ENCODE data around the gene LPAR1. TPM values are rescaled to one million over a fixed set of nuclear protein-coding genes. Genes with fewer than 3 reads are reported as not detected.
"Not testable (repeated sequence)": the region's sequence is repeated elsewhere in the genome, so short reads cannot be mapped to it uniquely, and the experiment has no call there.

The LPAR1 gene
- polyA plus RNA-seq, 1 experiment, result 581 TPM

GRCh38 chr9:111052791-111053190, 14.5 kb upstream of the LPAR1 start:
- ChIA-PET CTCF (no interaction called here), POLR2A (no interaction called here)
- no peaks in the 10 kb centered on the region for H3K27me3 ChIP-seq (ENCODE audit: control insufficient read depth, insufficient read depth, low read length)
- H3K4me3 ChIP-seq (ENCODE audit: low read depth, low read length), result no peak overlapping the region
- no peak for TF ChIP-seq CTCF (IDR thresholded peaks at IDR 0.05; ENCODE audit: low read depth, low read length)
- DNase-seq (ENCODE audit: low read depth, low spot score), result no peak
- no peak overlapping the region for H3K27ac ChIP-seq (ENCODE audit: low read depth, low read length)
- no peaks in the 10 kb centered on the region for H3K9me3 ChIP-seq (ENCODE audit: control insufficient read depth, insufficient read depth, low read length)

- TF ChIP-seq CTCF (IDR thresholded peaks at IDR 0.05; ENCODE audit: low read depth, low read length), result no peak
- H3K27me3 ChIP-seq (ENCODE audit: control insufficient read depth, insufficient read depth, low read length), result no peaks in the 10 kb centered on the region
- H3K4me3 ChIP-seq (ENCODE audit: low read depth, low read length), result no peak overlapping the region
- ChIA-PET CTCF (interaction anchor here (0.6 kb wide), 1 partner anchor 216 kb away, joined by 3 read pairs; no protein-coding TSS in a partner anchor), POLR2A (no interaction called here)
- H3K27ac ChIP-seq (ENCODE audit: low read depth, low read length), result no peak overlapping the region
- no peak for DNase-seq (ENCODE audit: low read depth, low spot score)
- H3K9me3 ChIP-seq (ENCODE audit: control insufficient read depth, insufficient read depth, low read length), result no peaks in the 10 kb centered on the region
These were observed 13.1 kb upstream of the LPAR1 start for GRCh38 chr9:111051400-111051799.

- POLR2A ChIA-PET, result interaction anchor here (0.6 to 0.9 kb wide), 2 partner anchors 12 to 15 kb away, joined by 3 read pairs; partner anchors contain the start of gene LPAR1
- CTCF ChIA-PET, result no interaction called here
- no peak for TF ChIP-seq CTCF (IDR thresholded peaks at IDR 0.05; ENCODE audit: low read depth, low read length)
- no peak for DNase-seq (ENCODE audit: low read depth, low spot score)
- Histone ChIP-seq H3K27ac (ENCODE audit: low read depth, low read length) (no peak overlapping the region), H3K9me3 (ENCODE audit: control insufficient read depth, insufficient read depth, low read length) (no peaks in the 10 kb centered on the region), H3K4me3 (ENCODE audit: low read depth, low read length) (no peak overlapping the region), H3K27me3 (ENCODE audit: control insufficient read depth, insufficient read depth, low read length) (no peaks in the 10 kb centered on the region)
These were observed 12.5 kb upstream of the LPAR1 start for GRCh38 chr9:111050819-111051218.

- DNase-seq (ENCODE audit: low read depth, low spot score); H3K27ac ChIP-seq (ENCODE audit: low read depth, low read length); CTCF ChIA-PET; H3K27me3 ChIP-seq (ENCODE audit: control insufficient read depth, insufficient read depth, low read length); H3K4me3 ChIP-seq (ENCODE audit: low read depth, low read length); H3K9me3 ChIP-seq (ENCODE audit: control insufficient read depth, insufficient read depth, low read length); POLR2A ChIA-PET: not testable (repeated sequence)
These were observed 9.0 kb upstream of the LPAR1 start for GRCh38 chr9:111047287-111047686.

- H3K27ac ChIP-seq (ENCODE audit: low read depth, low read length), result no peak overlapping the region
- POLR2A ChIA-PET, result no interaction called here
- peaks cover 4% of the 10 kb centered on the region for H3K9me3 ChIP-seq (ENCODE audit: control insufficient read depth, insufficient read depth, low read length)
- no peaks in the 10 kb centered on the region for H3K27me3 ChIP-seq (ENCODE audit: control insufficient read depth, insufficient read depth, low read length)
- DNase-seq (ENCODE audit: low read depth, low spot score), result no peak
- no peak for TF ChIP-seq CTCF (IDR thresholded peaks at IDR 0.05; ENCODE audit: low read depth, low read length)
- no peak overlapping the region for H3K4me3 ChIP-seq (ENCODE audit: low read depth, low read length)
- CTCF ChIA-PET, result no interaction called here
These were observed 3.6 kb upstream of the LPAR1 start for GRCh38 chr9:111041902-111042301.

- Histone ChIP-seq H3K27me3 (ENCODE audit: control insufficient read depth, insufficient read depth, low read length) (no peaks in the 10 kb centered on the region), H3K27ac (ENCODE audit: low read depth, low read length) (no peak overlapping the region), H3K9me3 (ENCODE audit: control insufficient read depth, insufficient read depth, low read length) (peaks cover 4% of the 10 kb centered on the region), H3K4me3 (ENCODE audit: low read depth, low read length) (no peak overlapping the region)
- TF ChIP-seq CTCF (IDR thresholded peaks at IDR 0.05; ENCODE audit: low read depth, low read length), result no peak
- POLR2A ChIA-PET, result no interaction called here
- no peak for DNase-seq (ENCODE audit: low read depth, low spot score)
- CTCF ChIA-PET, result no interaction called here
These were observed 2.2 kb upstream of the LPAR1 start for GRCh38 chr9:111040494-111040893.

All from AG04450 (cell line).